GM11168 (cell line): ENCODE results near the gene RGS4.

Source experiments
- in situ Hi-C: fragments of 300-500 bp; cut with MboI; formaldehyde crosslinking; loops from one replicate; pipeline ENCODE4 v1.12.0; 2022; ENCODE audit warnings: low sequenced_read_pairs; ENCODE audit not compliant: unreplicated experiment

The RGS4 gene

DNA sequence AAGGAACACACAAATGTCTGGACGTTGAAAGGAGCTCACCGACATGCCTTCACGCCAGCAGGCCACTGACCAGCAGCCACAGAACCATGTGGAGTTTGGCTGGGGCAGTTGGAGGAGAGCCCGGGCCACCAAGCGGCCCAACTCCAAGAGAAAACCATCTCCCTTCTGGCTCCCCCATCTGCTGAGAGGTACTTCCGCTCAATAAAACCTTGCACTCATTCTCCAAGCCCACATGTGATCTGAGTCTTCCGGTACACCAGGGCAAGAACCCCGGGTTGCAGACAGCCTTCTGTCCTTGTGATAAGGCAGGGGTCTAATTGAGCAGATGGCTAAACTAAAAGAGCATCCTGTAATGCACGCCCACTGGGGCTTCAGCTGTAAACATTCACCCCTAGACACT lies 24.4 kb downstream of the RGS4 start:
- in situ Hi-C loops: no loop called here

DNA sequence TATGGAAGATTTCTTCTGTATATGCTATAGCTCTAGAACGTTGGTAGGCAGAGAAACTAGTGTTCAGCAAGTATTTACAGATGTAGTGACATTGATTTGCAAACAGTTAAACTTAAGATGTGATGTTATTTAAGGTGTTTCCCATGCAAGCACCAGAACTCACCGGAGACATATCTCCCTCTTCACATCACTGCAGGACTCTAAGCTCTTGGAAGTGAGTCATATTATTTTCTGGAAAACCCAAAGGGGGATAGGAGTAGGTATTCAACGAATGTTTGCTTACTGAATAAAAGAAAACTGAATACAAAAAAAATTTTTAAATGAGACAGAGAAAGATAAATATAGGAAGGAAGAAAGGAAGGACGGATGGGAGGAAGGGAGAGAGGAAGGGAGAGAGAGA lies 25.0 kb downstream of the RGS4 start:
- in situ Hi-C loops: no loop called here

DNA sequence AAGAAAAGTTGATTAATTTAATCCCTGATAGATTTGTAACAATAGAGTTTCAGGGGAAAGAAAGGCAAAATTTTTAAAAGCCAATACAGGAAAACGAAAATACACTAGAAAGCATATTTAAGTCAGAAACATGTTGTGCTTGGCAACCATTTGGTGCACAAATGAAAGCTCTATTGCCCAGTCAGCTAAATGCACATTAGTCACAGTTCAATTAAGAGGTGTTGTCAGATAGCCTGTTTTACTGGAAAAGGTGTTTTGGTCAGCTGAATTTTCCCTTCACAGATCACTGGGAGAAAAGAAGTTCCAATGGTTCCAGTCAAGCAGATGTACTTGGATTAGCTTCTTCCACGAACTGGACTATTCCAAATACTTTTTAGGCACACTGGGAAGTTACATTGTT lies 25.4 kb downstream of the RGS4 start:
- in situ Hi-C loops: no loop called here

DNA sequence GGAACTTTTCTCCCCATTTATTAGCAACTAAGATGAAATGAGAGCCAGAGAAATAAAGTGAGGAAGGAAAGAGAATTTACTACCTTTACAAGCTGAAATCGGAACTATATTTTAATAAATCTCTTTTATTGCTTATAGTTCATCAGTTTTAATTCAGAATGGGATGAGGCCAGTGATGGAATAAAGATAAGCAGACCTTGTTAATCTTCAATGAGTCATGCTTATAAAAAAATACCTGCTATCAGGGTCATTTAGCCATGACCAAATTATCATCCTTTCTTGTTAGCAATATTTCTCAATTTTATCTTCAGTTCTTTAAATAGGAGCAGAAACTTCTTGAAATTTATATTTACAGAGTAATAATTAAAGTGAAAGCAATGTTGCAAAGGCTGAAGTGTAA lies 26.1 kb downstream of the RGS4 start:
- in situ Hi-C loops: no loop called here

DNA sequence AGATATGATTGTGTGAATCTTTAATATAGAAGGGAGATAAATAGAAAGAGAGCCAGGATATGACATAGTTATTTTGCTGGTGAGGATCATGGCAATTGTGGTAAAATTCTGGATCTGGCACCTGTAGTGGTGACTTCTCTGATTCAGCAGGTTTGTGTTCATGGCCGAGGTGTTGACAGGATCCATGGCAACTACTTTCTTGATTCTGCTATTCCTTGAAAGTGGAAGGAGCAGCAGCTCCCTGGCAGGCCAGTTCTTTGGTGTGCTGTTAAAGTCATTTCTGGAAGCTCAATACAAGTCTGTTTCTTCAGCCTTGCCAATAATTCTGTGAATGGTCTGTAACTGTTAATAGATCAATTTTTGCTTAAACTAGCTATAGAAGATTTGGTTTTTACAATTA lies 33.4 kb downstream of the RGS4 start:
- in situ Hi-C loops: no loop called here

DNA sequence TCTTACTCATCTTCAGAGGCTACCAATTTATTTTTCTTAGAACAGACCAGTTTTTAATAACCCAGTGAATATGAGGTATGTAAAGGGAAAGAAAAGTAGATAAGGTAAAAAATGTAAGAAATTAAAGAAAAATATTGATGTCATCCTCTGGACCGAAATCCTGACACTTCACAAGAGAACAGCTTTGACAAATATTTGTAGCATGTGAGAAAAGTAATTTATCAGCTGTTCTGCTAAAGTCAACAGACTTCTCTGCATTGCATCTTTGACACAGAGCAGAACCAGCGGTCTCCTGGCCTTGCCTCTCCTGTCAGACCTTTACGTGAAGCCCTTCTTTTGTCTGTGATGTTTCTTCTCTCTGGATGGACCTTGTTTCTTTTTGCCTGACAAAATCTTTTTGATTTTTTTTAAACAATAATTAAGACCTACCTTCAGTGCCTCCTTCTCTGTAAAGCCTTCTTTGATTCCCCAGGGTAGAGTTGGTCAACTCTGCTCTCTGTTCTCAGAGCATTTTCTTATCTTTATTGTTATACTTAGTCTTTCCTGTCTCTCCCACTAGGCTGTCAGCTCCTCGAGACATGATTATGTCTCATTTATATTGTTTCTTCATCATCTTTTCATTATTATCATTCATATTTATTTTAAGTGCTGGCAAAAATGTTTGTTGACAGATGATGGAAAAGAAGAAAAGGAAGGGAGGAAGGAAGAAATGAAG lies 35.4 kb downstream of the RGS4 start:
- in situ Hi-C loops: no loop called here

DNA sequence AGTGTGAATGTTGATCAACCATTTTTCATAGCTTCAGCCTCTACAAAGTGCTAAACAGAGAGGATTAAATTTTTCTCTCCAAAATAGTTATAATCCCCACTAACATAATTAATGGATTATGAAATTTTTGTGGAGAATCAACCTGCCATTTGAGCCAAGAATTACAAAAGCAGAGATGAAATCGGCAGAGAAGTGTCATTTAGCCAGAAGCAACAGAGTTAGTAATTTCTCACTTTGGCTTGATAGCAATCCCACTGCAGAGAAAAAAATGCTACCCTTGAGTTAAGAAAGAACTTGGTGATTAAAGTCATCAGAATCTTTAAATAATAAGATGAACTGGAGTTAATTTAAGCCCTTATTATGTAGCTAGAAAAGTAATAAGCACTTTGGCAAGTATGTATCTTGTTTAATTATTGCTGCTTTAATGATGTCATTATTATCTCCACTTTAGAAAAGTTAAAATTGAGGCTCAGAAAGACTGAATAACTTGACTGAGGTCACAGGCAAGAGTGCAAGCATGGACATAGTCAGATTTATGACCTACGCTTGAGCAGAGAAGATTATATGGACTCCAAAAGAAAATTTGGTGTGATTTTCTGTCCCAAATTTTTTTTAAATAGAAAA lies 37.3 kb downstream of the RGS4 start:
- in situ Hi-C loops: no loop called here

DNA sequence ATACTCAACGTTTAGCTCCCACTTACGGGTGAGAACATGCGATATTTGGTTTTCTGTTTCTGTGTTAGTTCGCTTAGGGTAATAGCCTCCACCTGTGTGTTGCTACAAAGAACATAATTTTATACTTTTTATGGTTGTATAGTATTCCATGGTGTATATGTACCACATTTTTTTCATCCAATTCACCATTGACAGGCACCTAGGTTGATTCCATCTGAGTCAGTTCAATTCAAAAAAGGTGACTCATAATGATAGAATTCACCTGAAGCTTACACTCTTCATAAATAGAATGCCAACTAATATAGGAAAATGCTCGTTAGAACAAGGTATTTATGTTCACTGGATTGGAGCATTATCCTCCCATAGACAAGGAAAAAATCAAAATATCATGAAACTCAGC lies 38.5 kb downstream of the RGS4 start:
- in situ Hi-C loops: no loop called here

DNA sequence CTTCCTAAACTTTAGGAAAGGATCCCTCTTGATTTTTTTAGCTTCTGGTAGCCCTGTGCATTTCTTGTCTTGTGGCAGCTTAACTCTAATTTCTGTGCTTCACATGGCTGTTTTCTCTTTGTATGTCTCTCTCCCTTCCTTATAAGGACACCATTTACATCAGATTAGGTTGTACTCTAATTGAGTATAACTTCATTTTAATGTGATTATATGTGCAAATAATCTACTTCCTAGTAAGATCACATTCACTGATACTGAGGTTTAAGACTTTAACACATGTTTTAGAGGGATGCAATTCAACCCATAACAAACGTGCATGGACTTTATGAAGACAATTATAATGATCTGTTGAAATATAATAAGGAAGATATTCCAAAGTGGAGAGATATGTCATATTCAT lies 46.7 kb downstream of the RGS4 start:
- in situ Hi-C loops: no loop called here

DNA sequence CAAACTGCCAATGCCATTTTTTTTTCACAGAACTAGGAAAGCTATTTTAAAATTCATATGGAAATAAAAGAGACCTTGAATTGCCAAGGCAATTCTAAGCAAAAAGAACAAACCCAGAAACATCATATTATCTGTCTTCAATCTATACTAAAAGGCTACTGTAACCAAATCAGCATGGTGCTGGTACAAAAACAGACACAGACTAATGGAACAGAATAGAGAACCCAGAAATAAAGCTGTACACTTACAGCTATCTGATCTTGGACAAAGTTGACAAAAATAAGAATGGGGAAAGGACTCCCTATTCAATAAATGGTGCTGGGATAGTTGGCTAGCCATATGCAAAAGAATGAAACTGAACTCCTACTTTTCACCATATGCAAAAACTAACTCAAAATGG lies 50.5 kb downstream of the RGS4 start:
- in situ Hi-C loops: no loop called here

DNA sequence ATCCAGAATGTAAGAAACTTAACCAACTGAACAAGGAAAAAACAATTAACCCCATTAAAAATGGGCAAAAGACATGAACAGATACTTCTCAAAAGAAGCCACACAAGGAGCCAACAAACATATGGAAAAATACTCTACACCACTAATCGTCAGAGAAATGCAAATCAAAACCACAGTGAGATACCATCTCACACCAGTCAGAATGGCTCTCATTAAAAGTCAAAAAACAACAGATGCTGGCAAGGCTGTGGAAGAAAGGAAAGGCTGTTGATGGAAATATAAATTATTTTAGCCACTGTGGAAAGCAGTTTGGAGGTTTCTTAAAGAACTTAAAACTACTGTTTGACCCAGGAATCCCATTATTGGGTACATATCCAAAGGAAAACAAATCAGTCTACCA lies 51.2 kb downstream of the RGS4 start:
- in situ Hi-C loops: no loop called here

DNA sequence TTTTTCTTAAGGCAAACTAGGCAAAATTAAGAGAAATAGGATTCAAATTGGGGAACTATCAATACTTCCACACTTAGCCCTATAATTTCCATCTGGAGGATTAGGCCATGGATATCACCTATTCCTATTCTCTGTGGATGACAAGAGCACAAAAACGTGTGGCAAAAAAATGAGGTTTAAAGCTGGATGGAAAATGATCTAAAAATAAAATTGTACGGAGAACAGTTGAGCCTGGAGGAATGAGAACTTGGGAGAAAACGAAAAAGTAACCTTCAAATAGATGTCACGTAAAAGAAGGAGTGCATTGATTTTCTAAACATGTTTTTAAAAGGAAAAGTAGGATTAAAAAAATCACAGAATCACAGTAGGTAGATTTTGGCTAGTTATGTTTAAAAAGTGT lies 55.7 kb downstream of the RGS4 start:
- in situ Hi-C loops: no loop called here
